Brain microvascular endothelial cell (primary cell): ENCODE measurements around the gene SPSB1.
A peak's percentile ranks its signal among the peaks of the same experiment; 100 is the strongest.

Experiments
- DNase-seq: peaks from one replicate; pipeline ENCODE4 v3.0.0-alpha.2; 2020
- H3K27ac ChIP-seq: fragments of 250-450 bp; sonication (Bioruptor Pico); 2 replicates; pipeline ENCODE4 v1.5.1; 2020; ENCODE audit warnings: mild to moderate bottlenecking, moderate library complexity
- H3K27me3 ChIP-seq: fragments of 250-450 bp; sonication (Bioruptor Pico); replicated peaks from 2 replicates; pipeline ENCODE4 v1.5.1; 2020; ENCODE audit warnings: mild to moderate bottlenecking
- H3K36me3 ChIP-seq: fragments of 250-450 bp; sonication (Bioruptor Pico); replicated peaks from 2 replicates; pipeline ENCODE4 v1.5.1; 2020; ENCODE audit warnings: mild to moderate bottlenecking
- H3K4me3 ChIP-seq: 2 replicates; pipeline ENCODE4 v1.5.1; 2011; ENCODE audit warnings: low read depth, mild to moderate bottlenecking, control low read depth, low read length, moderate library complexity
- CTCF ChIP-seq: IDR thresholded peaks from 2 replicates; pipeline ENCODE4 v1.5.1; 2011; ENCODE audit warnings: low read depth, mild to moderate bottlenecking, moderate library complexity, low read length, control low read depth, inconsistent platforms; ENCODE audit errors: missing control alignments
- in situ Hi-C: cut with HindIII; loops from 2 replicates; pipeline ENCODE4 v1.10.0; 2017; ENCODE audit warnings: low sequenced_read_pairs, low pct_ligation_motif_present

SPSB1 gene

GRCh38 chr1:9314711-9315379, 22.2 kb downstream of the SPSB1 start:
- in situ Hi-C loops, result no loop called here
- Histone ChIP-seq H3K27ac (no peak overlapping the region), H3K36me3 (peaks cover 6% of the 10 kb centered on the region), H3K27me3 (no peaks in the 10 kb centered on the region), H3K4me3 (no peak overlapping the region)
- no peak for DNase-seq
- no peak for TF ChIP-seq CTCF

- peak overlapping the region; percentile 56 for H3K27ac ChIP-seq
- in situ Hi-C loops, result no loop called here
- H3K27me3 ChIP-seq, result no peaks in the 10 kb centered on the region
- DNase-seq, result peak; percentile 65
- no peak for TF ChIP-seq CTCF
- no peak overlapping the region for H3K4me3 ChIP-seq
- peaks cover 6% of the 10 kb centered on the region for H3K36me3 ChIP-seq
Observed at GRCh38 chr1:9315411-9316079, 22.9 kb downstream of the SPSB1 start.

GRCh38 chr1:9316080-9316444, 23.4 kb downstream of the SPSB1 start:
- H3K4me3 ChIP-seq, result no peak overlapping the region
- peaks cover 6% of the 10 kb centered on the region for H3K36me3 ChIP-seq
- DNase-seq, result no peak
- H3K27ac ChIP-seq, result peak overlapping the region; percentile 56
- no peaks in the 10 kb centered on the region for H3K27me3 ChIP-seq
- in situ Hi-C loops, result no loop called here
- no peak for TF ChIP-seq CTCF

GRCh38 chr1:9316512-9316911, 23.8 kb downstream of the SPSB1 start:
- peak overlapping the region; percentile 56 for H3K27ac ChIP-seq
- no peak for TF ChIP-seq CTCF
- H3K4me3 ChIP-seq, result no peak overlapping the region
- H3K27me3 ChIP-seq, result no peaks in the 10 kb centered on the region
- H3K36me3 ChIP-seq, result peaks cover 6% of the 10 kb centered on the region
- no peak for DNase-seq
- in situ Hi-C loops, result no loop called here

GRCh38 chr1:9317072-9317471, 24.4 kb downstream of the SPSB1 start:
- H3K27me3 ChIP-seq, result no peaks in the 10 kb centered on the region
- DNase-seq, result no peak
- TF ChIP-seq CTCF, result no peak
- in situ Hi-C loops, result no loop called here
- H3K27ac ChIP-seq, result no peak overlapping the region
- peaks cover 6% of the 10 kb centered on the region for H3K36me3 ChIP-seq
- no peak overlapping the region for H3K4me3 ChIP-seq
